ENCODE data around the gene L3MBTL4. TPM values are rescaled to one million over a fixed set of nuclear protein-coding genes. Genes with fewer than 3 reads are reported as not detected.
"Not testable (repeated sequence)": the region's sequence is repeated elsewhere in the genome, so short reads cannot be mapped to it uniquely, and the experiment has no call there.

Gene L3MBTL4
- total and polyA plus RNA-seq, 7 donors = 1.2 to 5.7 (median 3.4) TPM

DNA sequence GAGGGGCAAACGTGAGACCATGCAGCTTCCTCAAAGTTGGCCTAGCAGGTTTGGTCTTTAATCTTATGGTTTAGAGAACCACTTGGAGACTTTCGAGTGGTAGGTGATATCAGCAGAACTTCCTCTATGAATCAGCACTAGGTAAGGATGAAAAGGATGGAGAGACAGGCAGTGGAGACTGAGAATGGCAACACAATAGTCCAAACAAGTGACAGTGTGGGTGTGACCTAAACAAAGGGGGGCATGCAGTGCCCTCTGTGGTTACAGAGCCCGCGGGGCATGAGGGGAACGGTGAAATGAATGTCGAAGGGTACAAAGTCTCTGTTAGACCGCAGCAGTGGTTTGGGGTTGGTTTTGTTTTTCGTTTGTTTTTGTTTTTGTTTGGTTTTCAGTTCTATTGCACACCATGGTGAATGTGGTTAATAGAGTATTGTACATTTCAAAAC lies 143.9 kb downstream of the L3MBTL4 start:
- 56 to 87% methylated on average over 8 of the region's 8 CpGs for WGBS, 2 donors
- Histone ChIP-seq H3K27ac (no peak overlapping the region), H3K27me3 (no peaks in the 10 kb centered on the region), H3K4me3 (no peak overlapping the region), H3K4me1 (no peaks in the 10 kb centered on the region), H3K9me3 (no peaks in the 10 kb centered on the region), H3K36me3 (no peaks in the 10 kb centered on the region)
- intact Hi-C loops (cut with DNase I) = no loop called here
- TF ChIP-seq, protein P1, sequence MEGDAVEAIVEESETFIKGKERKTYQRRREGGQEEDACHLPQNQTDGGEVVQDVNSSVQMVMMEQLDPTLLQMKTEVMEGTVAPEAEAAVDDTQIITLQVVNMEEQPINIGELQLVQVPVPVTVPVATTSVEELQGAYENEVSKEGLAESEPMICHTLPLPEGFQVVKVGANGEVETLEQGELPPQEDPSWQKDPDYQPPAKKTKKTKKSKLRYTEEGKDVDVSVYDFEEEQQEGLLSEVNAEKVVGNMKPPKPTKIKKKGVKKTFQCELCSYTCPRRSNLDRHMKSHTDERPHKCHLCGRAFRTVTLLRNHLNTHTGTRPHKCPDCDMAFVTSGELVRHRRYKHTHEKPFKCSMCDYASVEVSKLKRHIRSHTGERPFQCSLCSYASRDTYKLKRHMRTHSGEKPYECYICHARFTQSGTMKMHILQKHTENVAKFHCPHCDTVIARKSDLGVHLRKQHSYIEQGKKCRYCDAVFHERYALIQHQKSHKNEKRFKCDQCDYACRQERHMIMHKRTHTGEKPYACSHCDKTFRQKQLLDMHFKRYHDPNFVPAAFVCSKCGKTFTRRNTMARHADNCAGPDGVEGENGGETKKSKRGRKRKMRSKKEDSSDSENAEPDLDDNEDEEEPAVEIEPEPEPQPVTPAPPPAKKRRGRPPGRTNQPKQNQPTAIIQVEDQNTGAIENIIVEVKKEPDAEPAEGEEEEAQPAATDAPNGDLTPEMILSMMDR (IDR thresholded peaks at IDR 0.05) = no peak
- TF ChIP-seq EP300 (IDR thresholded peaks at IDR 0.05) (no peak), POLR2A (IDR thresholded peaks at IDR 0.05) (no peak), POLR2AphosphoS5 (IDR thresholded peaks at IDR 0.05) (no peak)
- DNase-seq = no peak

DNA sequence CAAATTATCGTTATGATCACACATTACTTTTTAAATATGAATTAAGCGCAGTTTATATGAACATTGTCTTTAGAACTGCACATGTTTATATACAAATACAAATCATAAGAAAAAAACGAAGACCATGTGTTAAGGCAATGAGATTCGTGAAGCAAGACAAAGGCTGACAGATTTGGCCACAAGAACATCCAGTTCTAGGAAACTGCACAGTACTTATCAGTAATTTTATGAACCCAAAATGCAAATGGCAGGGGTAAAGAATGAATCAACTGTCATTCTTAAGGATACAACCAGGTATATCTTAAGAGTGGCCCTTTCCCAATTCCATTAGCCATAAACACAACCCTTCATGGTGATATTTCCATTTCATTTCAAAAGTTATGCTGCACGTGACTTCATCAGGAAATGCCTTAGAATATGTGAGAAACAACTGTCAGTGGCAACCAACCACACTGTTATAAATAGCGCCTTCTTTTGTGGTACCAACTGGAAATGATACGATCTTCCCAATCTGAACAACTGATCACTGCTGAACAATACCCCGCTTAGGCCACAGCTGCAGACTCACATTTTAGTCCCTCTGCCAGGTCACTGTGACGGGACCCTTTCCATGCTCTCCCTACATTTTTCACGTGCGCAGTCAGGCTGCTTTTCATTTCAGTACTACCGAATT lies 144.9 kb downstream of the L3MBTL4 start:
- no peaks in the 10 kb centered on the region for H3K27me3 ChIP-seq
- WGBS, 2 donors = 72 to 90% methylated on average over 12 of the region's 12 CpGs

DNA sequence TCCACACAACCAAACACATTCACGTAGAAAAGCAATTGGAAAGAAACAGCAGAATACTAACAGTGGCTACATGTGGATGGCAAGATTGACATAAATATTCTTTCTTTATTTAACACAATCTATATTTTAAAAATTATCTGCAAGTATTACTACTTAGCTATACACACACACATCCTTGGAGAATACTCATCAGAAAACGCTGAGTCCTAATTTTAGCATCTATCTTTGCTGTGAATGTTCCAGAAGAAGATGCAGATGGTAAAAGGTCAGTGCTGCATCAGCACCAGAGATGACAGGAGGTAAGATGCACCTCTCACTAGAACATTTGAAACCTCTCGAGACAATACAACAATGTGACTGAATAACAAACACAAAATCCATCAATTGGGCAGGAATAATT lies 148.5 kb downstream of the L3MBTL4 start:
- no peaks in the 10 kb centered on the region for H3K36me3 ChIP-seq
- H3K4me3 ChIP-seq = no peak overlapping the region
- TF ChIP-seq, protein P1 (IDR thresholded peaks at IDR 0.05) = no peak
- TF ChIP-seq POLR2A (IDR thresholded peaks at IDR 0.05) (no peak), EP300 (IDR thresholded peaks at IDR 0.05) (no peak), POLR2AphosphoS5 (IDR thresholded peaks at IDR 0.05) (no peak)
- H3K4me1 ChIP-seq = no peaks in the 10 kb centered on the region
- H3K27ac ChIP-seq = no peak overlapping the region
- WGBS, 2 donors = 86 to 93% methylated on average over 3 of the region's 3 CpGs
- no peak for DNase-seq
- intact Hi-C loops (cut with DNase I) = no loop called here
- no peaks in the 10 kb centered on the region for H3K27me3 ChIP-seq
- no peaks in the 10 kb centered on the region for H3K9me3 ChIP-seq

More for the DNA sequence above, 144.9 kb downstream of the L3MBTL4 start:
- no peak for DNase-seq
- Histone ChIP-seq H3K4me3 (no peak overlapping the region), H3K27ac (no peak overlapping the region), H3K9me3 (no peaks in the 10 kb centered on the region), H3K36me3 (no peaks in the 10 kb centered on the region), H3K4me1 (no peaks in the 10 kb centered on the region)
- no peak for TF ChIP-seq POLR2A (IDR thresholded peaks at IDR 0.05)
- intact Hi-C loops (cut with DNase I) = no loop called here

DNA sequence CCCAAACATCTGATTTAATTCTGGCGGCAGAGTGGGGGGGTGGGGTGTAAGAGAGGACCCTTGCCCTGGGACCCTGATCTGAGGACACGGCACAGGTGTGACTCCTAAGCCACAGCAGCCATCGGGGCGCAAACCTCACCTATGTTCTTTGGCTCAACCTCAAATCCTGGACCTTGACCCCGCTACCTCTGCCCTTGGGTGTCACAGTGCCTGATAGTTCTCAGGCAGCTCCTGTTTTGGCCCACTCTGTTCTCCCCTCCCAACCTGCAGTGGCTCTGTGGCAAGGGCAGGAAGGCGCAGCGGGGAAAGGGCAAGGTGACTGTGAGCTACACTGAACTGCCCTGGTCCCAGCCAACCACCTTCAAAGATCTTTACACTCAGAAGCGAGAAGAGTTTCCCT lies 152.8 kb downstream of the L3MBTL4 start:
- Histone ChIP-seq H3K27me3 (no peaks in the 10 kb centered on the region), H3K9me3 (peaks cover 0 to 3% (median 2%) of the 10 kb centered on the region in 4 donors), H3K27ac (no peak overlapping the region), H3K4me3 (no peak overlapping the region), H3K4me1 (no peaks in the 10 kb centered on the region), H3K36me3 (no peaks in the 10 kb centered on the region)
- DNase-seq = no peak
- intact Hi-C loops (cut with DNase I) = no loop called here
- 95 to 96% methylated on average over 8 of the region's 8 CpGs for WGBS, 2 donors
- TF ChIP-seq, protein P1 (IDR thresholded peaks at IDR 0.05) = no peak
- no peak for TF ChIP-seq POLR2AphosphoS5 (IDR thresholded peaks at IDR 0.05)
- TF ChIP-seq POLR2A (IDR thresholded peaks at IDR 0.05) = no peak
- TF ChIP-seq EP300 (IDR thresholded peaks at IDR 0.05) = no peak

DNA sequence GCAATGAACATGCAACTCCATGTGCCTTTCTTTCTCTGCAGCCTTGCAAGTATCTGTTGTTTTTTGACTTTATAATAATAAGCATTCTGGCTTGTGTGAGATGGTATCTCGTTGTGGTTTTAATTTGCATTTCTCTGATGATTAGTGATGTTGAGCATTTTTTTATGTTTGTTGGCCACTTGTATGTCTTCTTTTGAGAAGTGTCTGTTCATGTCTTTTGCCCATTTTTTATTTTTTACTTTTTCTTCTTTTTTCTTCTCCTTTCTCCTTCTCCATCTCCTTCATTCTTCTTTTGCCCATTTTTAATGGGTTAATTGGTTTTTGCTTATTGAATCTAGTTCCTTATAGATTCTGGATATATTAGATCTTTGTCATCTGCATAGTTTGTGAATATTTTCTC lies 155.4 kb downstream of the L3MBTL4 start:
- H3K9me3 ChIP-seq = not testable (repeated sequence)

DNA sequence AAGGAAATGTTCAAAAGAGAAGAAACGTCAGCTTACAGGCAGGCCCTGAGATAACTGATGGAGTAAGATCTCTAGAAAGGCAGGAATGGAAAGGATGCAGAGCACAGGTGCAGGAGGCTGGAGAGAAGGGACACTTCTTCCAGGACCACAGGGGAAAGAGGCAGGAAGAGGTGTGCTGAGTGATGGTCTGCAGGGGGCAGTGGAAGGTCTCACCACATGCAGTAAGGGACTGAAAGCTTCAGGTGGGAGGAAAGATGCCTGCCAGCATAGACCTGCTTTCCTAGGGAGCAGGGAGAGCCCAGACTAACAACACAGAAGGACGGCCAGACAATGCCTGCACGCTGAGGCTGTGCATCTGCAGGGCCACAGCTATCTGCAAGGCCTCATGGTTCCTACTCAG lies 156.8 kb downstream of the L3MBTL4 start:
- intact Hi-C loops (cut with DNase I) = no loop called here
- no peak overlapping the region for H3K27ac ChIP-seq
- H3K9me3 ChIP-seq = peaks cover 0 to 3% (median 2%) of the 10 kb centered on the region in 4 donors
- H3K4me1 ChIP-seq = peaks cover 0 to 13% (median 5%) of the 10 kb centered on the region in 4 donors
- no peaks in the 10 kb centered on the region for H3K36me3 ChIP-seq
- 92 to 93% methylated on average over 3 of the region's 3 CpGs for WGBS, 2 donors
- TF ChIP-seq POLR2A (IDR thresholded peaks at IDR 0.05) (no peak), POLR2AphosphoS5 (IDR thresholded peaks at IDR 0.05) (no peak), EP300 (IDR thresholded peaks at IDR 0.05) (no peak)
- TF ChIP-seq, protein P1 (IDR thresholded peaks at IDR 0.05) = no peak
- H3K27me3 ChIP-seq = no peaks in the 10 kb centered on the region
- no peak overlapping the region for H3K4me3 ChIP-seq
- no peak for DNase-seq

More for the DNA sequence above, 155.4 kb downstream of the L3MBTL4 start:
- H3K27ac ChIP-seq; DNase-seq; intact Hi-C loops (cut with DNase I); H3K4me3 ChIP-seq; H3K27me3 ChIP-seq; H3K36me3 ChIP-seq: not testable (repeated sequence)
- WGBS, 2 donors = 83 to 89% methylated on average over 1 of the region's 1 CpG
- peaks cover 0 to 13% (median 5%) of the 10 kb centered on the region in 4 donors for H3K4me1 ChIP-seq

Measured in sigmoid colon (tissue), 7 donors.